Inflammatory macrophage (primary cell): ENCODE results near the gene LRRC10B.

Experiments used
- DNase-seq, 2 donors: peaks; one replicate each; pipeline ENCODE4 v3.0.0-alpha.2; 2020 to 2022

The LRRC10B gene

GRCh38 chr11:61549662-61550568, 41.4 kb downstream of the LRRC10B start:
- no peak for DNase-seq

GRCh38 chr11:61550665-61551227, 42.2 kb downstream of the LRRC10B start:
- no peak for DNase-seq

DNA sequence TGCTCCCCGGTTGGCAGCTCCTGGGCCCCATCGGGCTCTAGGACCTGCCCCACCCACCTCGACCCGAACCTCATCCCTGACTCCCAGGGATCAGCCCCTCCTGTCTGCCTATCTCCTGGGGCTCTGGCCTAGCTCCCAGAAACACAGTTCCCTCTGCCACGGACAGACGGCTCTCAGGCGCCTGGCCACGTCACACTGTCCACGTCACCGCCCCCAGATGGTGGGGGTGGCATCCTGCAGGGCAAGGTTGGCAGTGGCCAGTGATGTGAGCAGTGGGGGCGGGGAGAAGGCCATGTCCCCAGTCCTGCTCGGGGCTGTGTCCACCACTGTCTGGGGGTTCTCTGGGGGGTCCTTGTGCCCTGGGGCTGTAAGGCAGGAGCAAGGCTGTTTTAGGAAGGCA, 43.1 kb downstream of the LRRC10B start:
- DNase-seq = no peak

DNA sequence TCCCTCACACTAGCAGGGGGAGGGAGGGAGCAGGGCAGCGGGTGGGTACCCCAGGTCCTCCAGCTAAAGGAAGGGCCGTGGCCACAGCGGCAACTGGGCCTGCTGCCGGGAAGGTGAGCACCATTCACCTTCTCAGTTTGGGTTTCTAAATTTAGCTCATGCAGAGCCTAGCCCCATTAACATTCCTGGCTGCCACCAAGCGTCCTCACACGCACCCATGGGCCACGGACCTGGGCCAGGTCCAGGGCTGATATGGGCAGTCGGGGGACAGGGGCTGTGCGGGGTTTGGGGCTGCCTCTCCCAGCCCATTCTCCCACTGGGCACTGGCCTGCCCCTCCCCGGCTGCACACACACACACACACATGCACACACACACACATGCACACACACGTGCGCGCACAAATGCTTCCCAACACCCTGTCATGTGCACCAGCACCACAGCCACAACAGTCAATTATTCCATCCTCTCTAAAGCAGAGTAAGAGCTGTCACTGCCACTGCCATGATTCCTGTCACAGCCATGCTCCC, 43.6 kb downstream of the LRRC10B start:
- DNase-seq = no peak

DNA sequence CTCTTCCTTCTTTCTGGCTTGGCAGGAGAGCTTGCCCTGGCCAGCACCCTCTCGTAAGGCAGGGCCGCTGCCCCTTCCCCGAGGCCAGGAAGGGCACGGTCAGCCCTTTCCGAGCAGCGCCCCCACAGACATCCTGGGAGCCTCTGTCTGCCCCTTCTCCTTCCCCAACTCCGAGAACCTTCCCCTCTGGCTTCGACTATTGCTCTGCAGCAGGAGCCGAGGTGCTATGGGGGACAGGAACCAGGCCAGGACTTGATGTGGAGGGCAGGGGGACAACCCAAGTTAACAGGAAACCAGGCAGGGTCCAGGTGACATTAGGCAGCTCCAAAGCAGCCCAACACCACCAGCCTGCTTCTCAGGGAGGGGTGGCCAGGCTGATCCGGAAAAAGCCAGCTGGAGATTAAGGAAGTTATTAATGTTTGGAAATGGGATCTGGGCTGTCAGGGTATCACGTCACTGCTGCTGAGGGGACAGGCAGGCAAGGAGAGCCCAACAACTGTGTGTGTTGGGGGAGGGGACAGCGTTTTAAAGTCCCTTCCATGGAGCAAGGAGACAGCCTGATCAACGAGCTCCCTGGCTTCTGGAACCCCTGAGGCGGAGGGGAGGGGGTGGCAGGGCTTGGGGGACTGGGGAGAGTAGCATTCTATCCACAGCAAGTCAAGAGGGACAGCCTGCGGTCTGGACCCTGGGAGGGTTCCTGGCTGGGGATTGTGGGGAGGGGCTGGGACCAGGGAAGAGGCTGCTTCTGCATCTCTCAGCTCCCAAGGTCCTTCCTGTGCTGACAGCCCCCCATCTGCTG, 45.0 kb downstream of the LRRC10B start:
- DNase-seq = peak; percentile 8 to 25

DNA sequence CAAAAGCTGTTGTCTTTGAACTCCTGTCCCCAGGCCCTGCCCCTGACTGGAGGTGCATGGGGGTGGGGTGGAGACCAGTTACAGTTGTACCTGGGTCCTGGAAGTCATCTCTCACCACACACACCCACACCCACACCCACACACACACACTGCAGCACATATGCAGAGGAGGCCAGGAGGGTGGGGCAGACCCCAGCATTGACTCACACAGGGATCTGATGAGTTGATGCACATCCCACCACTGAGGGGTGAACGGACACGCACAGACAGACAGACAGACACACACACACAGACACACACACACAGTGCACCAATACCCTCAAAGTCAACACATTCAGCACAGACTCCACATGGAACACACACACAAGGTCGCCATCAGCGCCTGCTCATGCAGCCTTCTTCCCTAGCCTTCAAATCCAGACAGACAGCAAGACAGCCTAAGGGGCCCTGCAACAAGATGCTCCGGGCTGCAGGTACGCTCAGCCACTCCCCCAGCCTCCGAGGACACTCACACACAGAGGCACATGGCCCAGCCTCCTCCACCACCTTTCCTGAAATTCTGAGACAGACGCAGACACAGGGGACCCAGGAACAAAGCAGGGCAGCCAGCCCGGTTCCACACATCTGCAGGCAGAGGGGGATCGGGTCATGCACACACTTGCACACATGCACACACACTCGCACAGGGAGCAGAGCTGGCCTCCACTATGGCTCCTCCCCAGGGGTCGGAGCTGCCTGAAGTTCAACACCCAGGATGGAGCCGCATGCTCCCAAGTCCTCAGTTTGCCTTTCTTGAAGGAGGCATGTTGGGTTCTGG, 45.8 kb downstream of the LRRC10B start:
- DNase-seq = no peak

- DNase-seq = no peak
Measured at GRCh38 chr11:61555051-61555969, 46.8 kb downstream of the LRRC10B start.

GRCh38 chr11:61555978-61556377, 47.4 kb downstream of the LRRC10B start:
- DNase-seq = no peak

DNA sequence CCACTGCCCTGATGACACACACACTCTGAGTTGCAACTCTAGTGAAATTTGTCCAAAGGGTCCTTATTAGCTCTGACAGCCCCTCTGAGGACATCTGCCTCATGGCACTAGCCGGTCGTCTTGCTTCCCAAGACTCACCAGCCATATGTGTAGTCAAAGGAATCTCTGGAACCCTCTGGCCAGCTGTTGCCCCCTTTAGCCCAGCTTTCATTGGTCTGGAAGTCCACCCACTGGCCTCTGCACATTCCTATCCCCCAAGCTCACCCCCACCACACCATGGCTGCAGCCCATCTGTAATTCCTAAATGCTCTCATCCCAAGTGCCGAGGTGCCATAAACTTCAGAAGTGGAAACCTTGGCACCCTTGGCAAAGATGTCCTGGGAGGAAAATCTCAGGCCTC, 48.1 kb downstream of the LRRC10B start:
- DNase-seq = no peak
